NCI-H2227 (cell line): ENCODE results near the gene RAB40B.
"Not testable (repeated sequence)": the region's sequence is repeated elsewhere in the genome, so short reads cannot be mapped to it uniquely, and the experiment has no call there.

Experiments
- DNase-seq: peaks from one replicate; lab custom pipeline; 2025; ENCODE audit not compliant: unreplicated experiment; lab: John Stamatoyannopoulos, UW

The RAB40B gene

GRCh38 chr17:82698065-82698973 is at the start of gene RAB40B:
Gene RAB40B, minus strand, starts transcription at chr17:82698698. Its CDS starts 102 bp downstream, at chr17:82698596.
- DNase-seq = peak; percentile 98

- no peak for DNase-seq
These were observed 47.0 kb upstream of the RAB40B start for GRCh38 chr17:82745524-82745923.

GRCh38 chr17:82744736-82745135 is 46.2 kb upstream of the RAB40B start:
- DNase-seq = not testable (repeated sequence)

- DNase-seq = no peak
These were observed 45.1 kb upstream of the RAB40B start for GRCh38 chr17:82743344-82744219.

- peak; percentile 44 for DNase-seq
These were observed 42.6 kb upstream of the RAB40B start for GRCh38 chr17:82740906-82741759.

GRCh38 chr17:82737967-82738877 is 39.7 kb upstream of the RAB40B start:
- DNase-seq = no peak

- no peak for DNase-seq
These were observed 38.1 kb upstream of the RAB40B start for GRCh38 chr17:82736511-82737185.

GRCh38 chr17:82734987-82735866 is 36.7 kb upstream of the RAB40B start, which contains the start of gene FN3K:
Gene FN3K, plus strand, starts transcription at chr17:82735615. Its CDS starts 22 bp downstream, at chr17:82735637.
- peak; percentile 90 for DNase-seq

- DNase-seq = no peak
These were observed 33.7 kb upstream of the RAB40B start for GRCh38 chr17:82732118-82732743.

GRCh38 chr17:82729479-82730260 is 31.2 kb upstream of the RAB40B start:
- no peak for DNase-seq

- no peak for DNase-seq
These were observed 27.9 kb upstream of the RAB40B start for GRCh38 chr17:82726427-82726826.

- no peak for DNase-seq
These were observed 24.8 kb upstream of the RAB40B start for GRCh38 chr17:82723169-82723807.

GRCh38 chr17:82722341-82723013 is 24.0 kb upstream of the RAB40B start:
- no peak for DNase-seq

- no peak for DNase-seq
These were observed 21.7 kb upstream of the RAB40B start for GRCh38 chr17:82720204-82720603.

GRCh38 chr17:82718986-82719685 is 20.6 kb upstream of the RAB40B start:
- no peak for DNase-seq
